Prostate gland (tissue), 2 donors: ENCODE results near the gene SKIC8. TPM values are rescaled to one million over a fixed set of nuclear protein-coding genes. Genes with fewer than 3 reads are reported as not detected.

Experiments
- DNase-seq: peaks from one replicate; pipeline ENCODE4 v3.0.0-alpha.2; 2019; ENCODE audit warnings: low spot score
- H3K27ac ChIP-seq, 2 donors: fragments of 200-600 bp; sonication (generic); 2 replicates each; pipeline ENCODE4 v1.5.1; 2017 to 2019
- H3K27me3 ChIP-seq: fragments of 200-600 bp; sonication (generic); replicated peaks from 2 replicates; pipeline ENCODE4 v1.5.1; 2019; ENCODE audit not compliant: insufficient read depth
- H3K36me3 ChIP-seq, 2 donors: fragments of 200-600 bp; sonication (generic); 1 replicate in 1 of 2; 2 replicates in 1 of 2; pipeline versions ENCODE4 v1.5.1 to v1.8.1; 2017 to 2019
- H3K4me1 ChIP-seq: fragments of 200-600 bp; sonication (generic); replicated peaks from 2 replicates; pipeline ENCODE4 v1.5.1; 2019
- H3K4me3 ChIP-seq, 2 donors: fragments of 200-600 bp; sonication (generic); 2 replicates each; pipeline ENCODE4 v1.5.1; 2017 to 2019
- H3K9me3 ChIP-seq: fragments of 200-600 bp; sonication (generic); 2 replicates; pipeline ENCODE4 v1.5.1; 2017
- CTCF ChIP-seq, 4 experiments: fragments of 200-600 bp in 2 of 4; fragments of 450-650 bp in 2 of 4; sonication (generic) in 2 of 4; IDR thresholded peaks; 1 replicate in 3 of 4; 2 replicates in 1 of 4; pipeline ENCODE4 v1.5.1; 2016 to 2019; ENCODE audit warnings: antibody characterized with exemption in 4 of 4, mild to moderate bottlenecking in 2 of 4, moderate library complexity in 2 of 4
- POLR2A ChIP-seq: fragments of 450-650 bp; IDR thresholded peaks from one replicate; pipeline ENCODE4 v1.6.1; 2016; ENCODE audit warnings: antibody characterized with exemption, mild to moderate bottlenecking
- POLR2AphosphoS5 ChIP-seq: sonication (generic); formaldehyde crosslinking; IDR thresholded peaks from one replicate; pipeline ENCODE4 v1.6.1; 2017; ENCODE audit warnings: antibody characterized with exemption
- WGBS: methylation state at CpG from one replicate; pipeline ENCODE4 v1.1.5; 2018; 5-methylcytosine and 5-hydroxymethylcytosine counted together
- intact Hi-C: fragments of 100-400 bp; cut with DNase I; formaldehyde crosslinking; loops from one replicate; pipeline ENCODE4 v1.14.2; 2022
- total RNA-seq, 2 donors: library from RNA; depleted of rRNA; stranded (reverse); fragments of >200 nt; gene quantifications; one replicate each; pipeline ENCODE4 v1.1.0, GENCODE V29; 2016

The SKIC8 gene
- total RNA-seq, 2 donors from 2014 or later = 58.1 to 109 TPM

GRCh38 chr15:78239811-78240210 is 59.6 kb downstream of the SKIC8 start:
- H3K4me3 ChIP-seq = no peak overlapping the region
- WGBS = 87% methylated on average over 5 of the region's 5 CpGs
- no peak for TF ChIP-seq POLR2A
- TF ChIP-seq CTCF (IDR thresholded peaks at IDR 0.05) = no peak
- TF ChIP-seq POLR2AphosphoS5 = no peak
- intact Hi-C loops = loop anchor here (5.0 to 10.0 kb wide), 3 partner anchors 63 to 275 kb away; partner anchors contain the start of gene CIB2
- no peak for DNase-seq
- H3K36me3 ChIP-seq = no peaks in the 10 kb centered on the region
- no peaks in the 10 kb centered on the region for H3K27me3 ChIP-seq
- H3K9me3 ChIP-seq = no peaks in the 10 kb centered on the region
- H3K27ac ChIP-seq = no peak overlapping the region
- no peaks in the 10 kb centered on the region for H3K4me1 ChIP-seq

GRCh38 chr15:78237146-78237545 is 62.3 kb downstream of the SKIC8 start:
- TF ChIP-seq POLR2AphosphoS5 (no peak), POLR2A (no peak), CTCF (IDR thresholded peaks at IDR 0.05) (no peak)
- DNase-seq = no peak
- Histone ChIP-seq H3K36me3 (no peaks in the 10 kb centered on the region), H3K4me1 (no peaks in the 10 kb centered on the region), H3K27ac (no peak overlapping the region), H3K27me3 (no peaks in the 10 kb centered on the region), H3K9me3 (no peaks in the 10 kb centered on the region), H3K4me3 (no peak overlapping the region)
- intact Hi-C loops = no loop called here
- WGBS = 88% methylated on average over 6 of the region's 6 CpGs

GRCh38 chr15:78236491-78236890 is 62.9 kb downstream of the SKIC8 start:
- no peak for DNase-seq
- TF ChIP-seq POLR2AphosphoS5 (no peak), POLR2A (no peak), CTCF (IDR thresholded peaks at IDR 0.05) (no peak)
- no peak overlapping the region for H3K27ac ChIP-seq
- 96% methylated on average over 6 of the region's 6 CpGs for WGBS
- intact Hi-C loops = no loop called here
- no peaks in the 10 kb centered on the region for H3K27me3 ChIP-seq
- H3K36me3 ChIP-seq = no peaks in the 10 kb centered on the region
- H3K4me1 ChIP-seq = no peaks in the 10 kb centered on the region
- H3K4me3 ChIP-seq = no peak overlapping the region
- no peaks in the 10 kb centered on the region for H3K9me3 ChIP-seq

- H3K27ac ChIP-seq = no peak within 1 kb of the TSS
- no peaks in the 10 kb centered on the region for H3K4me1 ChIP-seq
- H3K4me3 ChIP-seq = no peak within 1 kb of the TSS
- TF ChIP-seq POLR2AphosphoS5 = no peak
- TF ChIP-seq CTCF (IDR thresholded peaks at IDR 0.05) = no peak
- TF ChIP-seq POLR2A = no peak
- intact Hi-C loops = no loop called here
- WGBS = 78% methylated on average over 6 of the region's 6 CpGs
- no peak for DNase-seq
- H3K9me3 ChIP-seq = no peaks in the 10 kb centered on the region
- H3K36me3 ChIP-seq = no peaks in the 10 kb centered on the region
- H3K27me3 ChIP-seq = no peaks in the 10 kb centered on the region
Observed at GRCh38 chr15:78234515-78235040, 64.8 kb downstream of the SKIC8 start, which contains the start of gene ACSBG1. ACSBG1 (minus strand) TSS chr15:78234565; CDS start chr15:78234501, 64 bp downstream.

GRCh38 chr15:78233496-78233895 is 65.9 kb downstream of the SKIC8 start:
- Histone ChIP-seq H3K4me3 (no peak overlapping the region), H3K9me3 (no peaks in the 10 kb centered on the region), H3K27ac (no peak overlapping the region), H3K36me3 (no peaks in the 10 kb centered on the region), H3K27me3 (no peaks in the 10 kb centered on the region), H3K4me1 (no peaks in the 10 kb centered on the region)
- DNase-seq = no peak
- WGBS = 83% methylated on average over 11 of the region's 11 CpGs
- intact Hi-C loops = no loop called here
- TF ChIP-seq POLR2AphosphoS5 = no peak
- no peak for TF ChIP-seq POLR2A
- no peak for TF ChIP-seq CTCF (IDR thresholded peaks at IDR 0.05)
